ENCODE measurements around the gene ANKLE2.
A peak's percentile ranks its signal among the peaks of the same experiment; 100 is the strongest.

Gene ANKLE2

GRCh38 chr12:132724506-132725241, 37.0 kb downstream of the ANKLE2 start:
- Histone ChIP-seq H2BK12ac (ENCODE audit: low read length) (no peak overlapping the region), H3K36me3 (replicated peaks in 1 of 2; ENCODE audit: control insufficient read depth in 2 of 2, insufficient read depth in 2 of 2, low read length in 2 of 2) (peaks cover 57 to 90% of the 10 kb centered on the region in 2 donors), H3K4me1 (ENCODE audit: control insufficient read depth in 2 of 2, insufficient read depth in 1 of 2, low read depth in 1 of 2, low read length in 2 of 2) (no peaks in the 10 kb centered on the region), H3K14ac (ENCODE audit: low read length) (no peak overlapping the region), H3K27me3 (ENCODE audit: control insufficient read depth in 3 of 3, insufficient read depth in 3 of 3, low read depth in 1 of 3, low read length in 3 of 3) (no peaks in the 10 kb centered on the region), H3K4me2 (ENCODE audit: insufficient read depth, low read length, poor library complexity, severe bottlenecking) (no peak overlapping the region), H4K8ac (ENCODE audit: low read depth, low read length) (no peak overlapping the region), H2AK5ac (ENCODE audit: low read depth, low read length) (no peak overlapping the region), H3K27ac (replicated peaks; ENCODE audit: low read length) (no peak overlapping the region), H3K4ac (ENCODE audit: low read length) (no peak overlapping the region), H4K91ac (ENCODE audit: low read depth, low read length, poor library complexity) (no peak overlapping the region), H3K18ac (ENCODE audit: low read length) (no peak overlapping the region), H3K79me1 (ENCODE audit: low read depth, low read length) (peaks cover 5% of the 10 kb centered on the region), H3K4me3 (ENCODE audit: low read length in 2 of 2) (no peak overlapping the region), H3K9ac (ENCODE audit: low read depth, low read length, poor library complexity) (no peak overlapping the region), H2BK15ac (ENCODE audit: low read length) (no peak overlapping the region), H3K9me3 (replicated peaks in 1 of 2; ENCODE audit: control insufficient read depth in 2 of 2, insufficient read depth in 1 of 2, low read depth in 1 of 2, low read length in 2 of 2) (peaks cover 2% of the 10 kb centered on the region in 2 donors), H2BK120ac (ENCODE audit: low read depth, low read length) (peak overlapping the region; percentile 61), H3K23ac (ENCODE audit: low read depth, low read length, poor library complexity) (peak overlapping the region; percentile 2), H2BK5ac (ENCODE audit: low read length) (no peak overlapping the region), H2AFZ (ENCODE audit: low read length) (no peak overlapping the region)
- WGBS, 2 donors (ENCODE audit: extremely low coverage in 2 of 2, insufficient read length in 2 of 2, insufficient replicate concordance in 1 of 2): no CpG with 5 or more reads among the region's 30 CpGs
- no peak for DNase-seq (ENCODE audit: low spot score)

GRCh38 chr12:132723764-132724140, 37.9 kb downstream of the ANKLE2 start:
- Histone ChIP-seq H3K79me1 (ENCODE audit: low read depth, low read length) (peaks cover 10% of the 10 kb centered on the region), H4K8ac (ENCODE audit: low read depth, low read length) (no peak overlapping the region), H3K27ac (replicated peaks; ENCODE audit: low read length) (no peak overlapping the region), H2BK15ac (ENCODE audit: low read length) (no peak overlapping the region), H3K9me3 (replicated peaks in 1 of 2; ENCODE audit: control insufficient read depth in 2 of 2, insufficient read depth in 1 of 2, low read depth in 1 of 2, low read length in 2 of 2) (peaks cover 0 to 2% of the 10 kb centered on the region in 2 donors), H3K18ac (ENCODE audit: low read length) (no peak overlapping the region), H3K36me3 (replicated peaks in 1 of 2; ENCODE audit: control insufficient read depth in 2 of 2, insufficient read depth in 2 of 2, low read length in 2 of 2) (peaks cover 63 to 93% of the 10 kb centered on the region in 2 donors), H4K91ac (ENCODE audit: low read depth, low read length, poor library complexity) (no peak overlapping the region), H3K4me3 (ENCODE audit: low read length in 2 of 2) (no peak overlapping the region), H3K9ac (ENCODE audit: low read depth, low read length, poor library complexity) (no peak overlapping the region), H2BK120ac (ENCODE audit: low read depth, low read length) (no peak overlapping the region), H3K4me2 (ENCODE audit: insufficient read depth, low read length, poor library complexity, severe bottlenecking) (no peak overlapping the region), H3K14ac (ENCODE audit: low read length) (no peak overlapping the region), H2AFZ (ENCODE audit: low read length) (no peak overlapping the region), H3K27me3 (ENCODE audit: control insufficient read depth in 3 of 3, insufficient read depth in 3 of 3, low read depth in 1 of 3, low read length in 3 of 3) (no peaks in the 10 kb centered on the region), H3K4me1 (ENCODE audit: control insufficient read depth in 2 of 2, insufficient read depth in 1 of 2, low read depth in 1 of 2, low read length in 2 of 2) (no peaks in the 10 kb centered on the region), H2AK5ac (ENCODE audit: low read depth, low read length) (no peak overlapping the region), H3K23ac (ENCODE audit: low read depth, low read length, poor library complexity) (peak overlapping the region; percentile 12), H2BK12ac (ENCODE audit: low read length) (no peak overlapping the region), H3K4ac (ENCODE audit: low read length) (no peak overlapping the region), H2BK5ac (ENCODE audit: low read length) (no peak overlapping the region)
- WGBS, 2 donors (ENCODE audit: extremely low coverage in 2 of 2, insufficient read length in 2 of 2, insufficient replicate concordance in 1 of 2): no CpG with 5 or more reads among the region's 2 CpGs
- DNase-seq (ENCODE audit: low spot score): no peak

GRCh38 chr12:132723015-132723763, 38.4 kb downstream of the ANKLE2 start:
- H2AK5ac ChIP-seq (ENCODE audit: low read depth, low read length): no peak overlapping the region
- no peak overlapping the region for H3K4me2 ChIP-seq (ENCODE audit: insufficient read depth, low read length, poor library complexity, severe bottlenecking)
- no peak overlapping the region for H2BK12ac ChIP-seq (ENCODE audit: low read length)
- H3K23ac ChIP-seq (ENCODE audit: low read depth, low read length, poor library complexity): peak overlapping the region; percentile 12
- no peak overlapping the region for H2BK5ac ChIP-seq (ENCODE audit: low read length)
- H2AFZ ChIP-seq (ENCODE audit: low read length): no peak overlapping the region
- H4K8ac ChIP-seq (ENCODE audit: low read depth, low read length): no peak overlapping the region
- no peak overlapping the region for H3K18ac ChIP-seq (ENCODE audit: low read length)
- no peaks in the 10 kb centered on the region for H3K9me3 ChIP-seq (replicated peaks in 1 of 2; ENCODE audit: control insufficient read depth in 2 of 2, insufficient read depth in 1 of 2, low read depth in 1 of 2, low read length in 2 of 2)
- peaks cover 61 to 90% of the 10 kb centered on the region in 2 donors for H3K36me3 ChIP-seq (replicated peaks in 1 of 2; ENCODE audit: control insufficient read depth in 2 of 2, insufficient read depth in 2 of 2, low read length in 2 of 2)
- no peak overlapping the region for H3K4ac ChIP-seq (ENCODE audit: low read length)
- H3K79me1 ChIP-seq (ENCODE audit: low read depth, low read length): peaks cover 10% of the 10 kb centered on the region
- no peaks in the 10 kb centered on the region for H3K4me1 ChIP-seq (ENCODE audit: control insufficient read depth in 2 of 2, insufficient read depth in 1 of 2, low read depth in 1 of 2, low read length in 2 of 2)
- H3K27ac ChIP-seq (replicated peaks; ENCODE audit: low read length): no peak overlapping the region
- no peak overlapping the region for H3K9ac ChIP-seq (ENCODE audit: low read depth, low read length, poor library complexity)
- no peak overlapping the region for H3K14ac ChIP-seq (ENCODE audit: low read length)
- H3K27me3 ChIP-seq (ENCODE audit: control insufficient read depth in 3 of 3, insufficient read depth in 3 of 3, low read depth in 1 of 3, low read length in 3 of 3): no peaks in the 10 kb centered on the region
- no peak overlapping the region for H2BK120ac ChIP-seq (ENCODE audit: low read depth, low read length)
- no peak overlapping the region for H2BK15ac ChIP-seq (ENCODE audit: low read length)
- H3K4me3 ChIP-seq (ENCODE audit: low read length in 2 of 2): no peak overlapping the region
- no CpG with 5 or more reads among the region's 30 CpGs for WGBS, 2 donors (ENCODE audit: extremely low coverage in 2 of 2, insufficient read length in 2 of 2, insufficient replicate concordance in 1 of 2)
- DNase-seq (ENCODE audit: low spot score): no peak
- H4K91ac ChIP-seq (ENCODE audit: low read depth, low read length, poor library complexity): no peak overlapping the region

- no CpG with 5 or more reads among the region's 25 CpGs for WGBS, 2 donors (ENCODE audit: extremely low coverage in 2 of 2, insufficient read length in 2 of 2, insufficient replicate concordance in 1 of 2)
- H2BK12ac ChIP-seq (ENCODE audit: low read length): no peak overlapping the region
- H3K23ac ChIP-seq (ENCODE audit: low read depth, low read length, poor library complexity): no peak overlapping the region
- H2BK5ac ChIP-seq (ENCODE audit: low read length): no peak overlapping the region
- H2BK120ac ChIP-seq (ENCODE audit: low read depth, low read length): peak overlapping the region; percentile 61
- no peak overlapping the region for H4K8ac ChIP-seq (ENCODE audit: low read depth, low read length)
- no peaks in the 10 kb centered on the region for H3K4me1 ChIP-seq (ENCODE audit: control insufficient read depth in 2 of 2, insufficient read depth in 1 of 2, low read depth in 1 of 2, low read length in 2 of 2)
- H2BK15ac ChIP-seq (ENCODE audit: low read length): no peak overlapping the region
- H3K14ac ChIP-seq (ENCODE audit: low read length): no peak overlapping the region
- no peak overlapping the region for H3K18ac ChIP-seq (ENCODE audit: low read length)
- no peak overlapping the region for H2AK5ac ChIP-seq (ENCODE audit: low read depth, low read length)
- DNase-seq (ENCODE audit: low spot score): no peak
- H3K4ac ChIP-seq (ENCODE audit: low read length): no peak overlapping the region
- peaks cover 50 to 87% of the 10 kb centered on the region in 2 donors for H3K36me3 ChIP-seq (replicated peaks in 1 of 2; ENCODE audit: control insufficient read depth in 2 of 2, insufficient read depth in 2 of 2, low read length in 2 of 2)
- H2AFZ ChIP-seq (ENCODE audit: low read length): no peak overlapping the region
- H3K9me3 ChIP-seq (replicated peaks in 1 of 2; ENCODE audit: control insufficient read depth in 2 of 2, insufficient read depth in 1 of 2, low read depth in 1 of 2, low read length in 2 of 2): no peaks in the 10 kb centered on the region
- peaks cover 16% of the 10 kb centered on the region for H3K79me1 ChIP-seq (ENCODE audit: low read depth, low read length)
- H4K91ac ChIP-seq (ENCODE audit: low read depth, low read length, poor library complexity): no peak overlapping the region
- no peak overlapping the region for H3K4me2 ChIP-seq (ENCODE audit: insufficient read depth, low read length, poor library complexity, severe bottlenecking)
- no peak overlapping the region for H3K27ac ChIP-seq (replicated peaks; ENCODE audit: low read length)
- peak overlapping the region in 1 of 2 donors; percentile 8 for H3K4me3 ChIP-seq (ENCODE audit: low read length in 2 of 2)
- no peaks in the 10 kb centered on the region for H3K27me3 ChIP-seq (ENCODE audit: control insufficient read depth in 3 of 3, insufficient read depth in 3 of 3, low read depth in 1 of 3, low read length in 3 of 3)
- H3K9ac ChIP-seq (ENCODE audit: low read depth, low read length, poor library complexity): no peak overlapping the region
Measured at GRCh38 chr12:132720606-132721345, 40.9 kb downstream of the ANKLE2 start.

Measured in neuronal stem cell (in vitro differentiated cells).